Measurements from ENCODE around the gene C2CD4A.

Gene C2CD4A

GRCh38 chr15:62063825-62064635, 2.7 kb upstream of the C2CD4A start:
- H3K9me3 ChIP-seq, result no peaks in the 10 kb centered on the region
- H3K4me1 ChIP-seq, result peaks cover 0 to 29% (median 19%) of the 10 kb centered on the region in 4 donors
- no peaks in the 10 kb centered on the region for H3K27me3 ChIP-seq
- no peak overlapping the region for H3K4me3 ChIP-seq
- intact Hi-C loops (cut with DNase I; ENCODE audit: low total_unique reads), result no loop called here
- no peak for TF ChIP-seq CTCF (IDR thresholded peaks at IDR 0.05)
- H3K36me3 ChIP-seq, result no peaks in the 10 kb centered on the region
- peak overlapping the region in 1 of 2 donors; percentile 9 for H3K27ac ChIP-seq
- DNase-seq, result no peak

GRCh38 chr15:62067448-62068044, 769 bp downstream of the C2CD4A start:
- Histone ChIP-seq H3K36me3 (no peaks in the 10 kb centered on the region), H3K27me3 (no peaks in the 10 kb centered on the region), H3K4me1 (peaks cover 0 to 22% (median 16%) of the 10 kb centered on the region in 4 donors), H3K4me3 (peak overlapping the region; percentile 58 to 61), H3K27ac (peak overlapping the region in 1 of 2 donors; percentile 16), H3K9me3 (no peaks in the 10 kb centered on the region)
- DNase-seq, result no peak
- no peak for TF ChIP-seq CTCF (IDR thresholded peaks at IDR 0.05)
- intact Hi-C loops (cut with DNase I; ENCODE audit: low total_unique reads), result no loop called here

- no peaks in the 10 kb centered on the region for H3K36me3 ChIP-seq
- peak overlapping the region; percentile 14 to 52 for H3K27ac ChIP-seq
- no peaks in the 10 kb centered on the region for H3K9me3 ChIP-seq
- peak overlapping the region; percentile 58 to 61 for H3K4me3 ChIP-seq
- H3K27me3 ChIP-seq, result no peaks in the 10 kb centered on the region
- intact Hi-C loops (cut with DNase I; ENCODE audit: low total_unique reads), result no loop called here
- DNase-seq, result peak; percentile 37 to 73
- peaks cover 0 to 22% (median 16%) of the 10 kb centered on the region in 4 donors for H3K4me1 ChIP-seq
- peak in 1 of 2 experiments; percentile 22 for TF ChIP-seq CTCF (IDR thresholded peaks at IDR 0.05)
Measured at GRCh38 chr15:62068071-62068809, 1.5 kb downstream of the C2CD4A start.

GRCh38 chr15:62068810-62069167, 2.0 kb downstream of the C2CD4A start:
- intact Hi-C loops (cut with DNase I; ENCODE audit: low total_unique reads), result no loop called here
- DNase-seq, result no peak
- Histone ChIP-seq H3K4me1 (peaks cover 0 to 22% (median 16%) of the 10 kb centered on the region in 4 donors), H3K36me3 (no peaks in the 10 kb centered on the region), H3K9me3 (no peaks in the 10 kb centered on the region), H3K27ac (peak overlapping the region; percentile 14 to 52), H3K27me3 (no peaks in the 10 kb centered on the region), H3K4me3 (peak overlapping the region; percentile 58 to 61)
- TF ChIP-seq CTCF (IDR thresholded peaks at IDR 0.05), result no peak

GRCh38 chr15:62069551-62069950, 2.8 kb downstream of the C2CD4A start:
- Histone ChIP-seq H3K27me3 (no peaks in the 10 kb centered on the region), H3K36me3 (no peaks in the 10 kb centered on the region), H3K27ac (no peak overlapping the region), H3K4me1 (peaks cover 0 to 22% (median 14%) of the 10 kb centered on the region in 4 donors), H3K4me3 (no peak overlapping the region), H3K9me3 (no peaks in the 10 kb centered on the region)
- DNase-seq, result no peak
- intact Hi-C loops (cut with DNase I; ENCODE audit: low total_unique reads), result no loop called here
- no peak for TF ChIP-seq CTCF (IDR thresholded peaks at IDR 0.05)
